SU-DHL-6 (cell line): Measurements from ENCODE around the gene CSPG4.

Source experiments
- H2AFZ ChIP-seq: fragments of 200-600 bp; sonication (generic); 2 replicates; pipeline ENCODE4 v1.6.1; 2014; ENCODE audit warnings: low read depth, mild to moderate bottlenecking, moderate library complexity, mixed read lengths, antibody characterized with exemption, low read length; ENCODE audit not compliant: severe bottlenecking
- H3F3A ChIP-seq: fragments of 200-600 bp; shearing (Covaris generic); 2 replicates; pipeline ENCODE4 v1.6.0; 2016; ENCODE audit warnings: antibody characterized with exemption, mild to moderate bottlenecking; ENCODE audit not compliant: insufficient read depth
- H3K27ac ChIP-seq: fragments of 200-600 bp; sonication (generic); 2 replicates; pipeline ENCODE4 v1.5.1; 2016; ENCODE audit warnings: low read depth, mild to moderate bottlenecking, low read length, moderate library complexity, mixed read lengths
- H3K27me3 ChIP-seq: fragments of 200-600 bp; sonication (generic), shearing (Covaris generic); 2 replicates; pipeline ENCODE4 v1.6.0; 2014; ENCODE audit warnings: mild to moderate bottlenecking, low read length
- H3K36me3 ChIP-seq: fragments of 200-600 bp; sonication (generic); 2 replicates; pipeline ENCODE4 v1.6.1; 2014; ENCODE audit warnings: mild to moderate bottlenecking, low read length, mixed read lengths
- H3K4me2 ChIP-seq: fragments of 300-600, 200-600 bp; shearing (Covaris generic), sonication (generic); 2 replicates; pipeline ENCODE4 v1.6.0; 2014; ENCODE audit warnings: low read length, low read depth, mild to moderate bottlenecking; ENCODE audit not compliant: poor library complexity, severe bottlenecking
- H3K4me3 ChIP-seq: fragments of 200-600 bp; sonication (generic); 2 replicates; pipeline ENCODE4 v1.5.1; 2014; ENCODE audit warnings: antibody characterized with exemption, low read length, mild to moderate bottlenecking, mixed read lengths; ENCODE audit not compliant: insufficient read depth, poor library complexity, severe bottlenecking
- H3K79me2 ChIP-seq: fragments of 200-600 bp; sonication (generic); 2 replicates; pipeline ENCODE4 v1.6.1; 2014; ENCODE audit warnings: mild to moderate bottlenecking, low read length, moderate library complexity; ENCODE audit not compliant: insufficient read depth
- H3K9ac ChIP-seq: fragments of 200-600 bp; sonication (generic); 2 replicates; pipeline ENCODE4 v1.7.0; 2014; ENCODE audit warnings: mild to moderate bottlenecking, low read length
- H3K9me2 ChIP-seq: fragments of 200-600 bp; sonication (generic); replicated peaks from 2 replicates; pipeline ENCODE4 v1.6.1; 2014; ENCODE audit warnings: low read length; ENCODE audit not compliant: insufficient read depth
- H3K9me3 ChIP-seq: fragments of 200-600 bp; sonication (generic); 2 replicates; pipeline ENCODE4 v1.6.1; 2014; ENCODE audit warnings: low read length, mixed read lengths; ENCODE audit not compliant: insufficient read depth
- H4K20me1 ChIP-seq: fragments of 200-600 bp; sonication (generic); 2 replicates; pipeline ENCODE4 v1.6.1; 2014; ENCODE audit warnings: low read depth, mild to moderate bottlenecking, antibody characterized with exemption, low read length, moderate library complexity, mixed read lengths
- CTCF ChIP-seq: fragments of 200-600 bp; sonication (generic); IDR thresholded peaks from one replicate; pipeline ENCODE4 v1.5.1; 2017; ENCODE audit warnings: antibody characterized with exemption, mild to moderate bottlenecking, low read length, moderate library complexity; ENCODE audit not compliant: insufficient read depth, poor library complexity, severe bottlenecking
- EZH2phosphoT487 ChIP-seq: fragments of 200-600 bp; sonication (generic), shearing (Covaris generic); conservative IDR thresholded peaks from 2 replicates; pipeline ENCODE4 v1.6.1; 2018; ENCODE audit warnings: mild to moderate bottlenecking, antibody characterized with exemption, low read length, moderate library complexity, mixed read lengths

Gene CSPG4

GRCh38 chr15:75721923-75722870 lies 9.5 kb upstream of the CSPG4 start:
- H3K9me3 ChIP-seq, result no peaks in the 10 kb centered on the region
- H3K9ac ChIP-seq, result no peak overlapping the region
- H3K27ac ChIP-seq, result no peak overlapping the region

DNA sequence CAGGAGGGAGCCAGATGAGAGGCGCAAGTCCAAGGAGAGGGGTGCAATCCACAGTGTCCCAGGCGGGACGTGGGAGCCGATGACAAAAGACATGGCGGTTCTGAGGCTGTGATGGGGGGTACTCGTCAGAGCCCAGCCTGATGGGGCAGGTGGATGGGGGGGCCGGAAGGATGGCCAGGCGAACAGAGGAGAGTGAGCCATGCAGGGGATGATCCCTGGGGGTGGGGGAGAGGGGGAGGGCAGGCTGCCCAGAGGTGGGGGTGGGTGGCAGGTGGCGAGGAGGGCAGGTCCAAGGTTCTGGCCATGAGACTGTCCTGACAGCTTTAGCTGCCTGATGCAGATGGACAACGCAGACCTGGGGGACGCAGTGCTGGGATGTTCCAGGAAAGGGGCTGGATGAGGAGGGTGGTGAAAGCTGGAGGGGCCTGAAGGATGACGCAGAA lies 8.9 kb upstream of the CSPG4 start:
- H3K27ac ChIP-seq, result no peak overlapping the region
- no peak for TF ChIP-seq EZH2phosphoT487
- TF ChIP-seq CTCF, result no peak

More at GRCh38 chr15:75721923-75722870, 9.5 kb upstream of the CSPG4 start:
- H3K27me3 ChIP-seq, result no peaks in the 10 kb centered on the region
- H3K4me2 ChIP-seq, result no peak overlapping the region
- H2AFZ ChIP-seq, result no peak overlapping the region
- TF ChIP-seq CTCF, result no peak
- TF ChIP-seq EZH2phosphoT487, result no peak
- no peaks in the 10 kb centered on the region for H3K36me3 ChIP-seq
- H3F3A ChIP-seq, result no peaks in the 10 kb centered on the region
- no peaks in the 10 kb centered on the region for H3K9me2 ChIP-seq
- H3K79me2 ChIP-seq, result no peaks in the 10 kb centered on the region
- no peak overlapping the region for H3K4me3 ChIP-seq
- no peaks in the 10 kb centered on the region for H4K20me1 ChIP-seq

GRCh38 chr15:75720787-75721479 lies 8.3 kb upstream of the CSPG4 start:
- Histone ChIP-seq H3K36me3 (no peaks in the 10 kb centered on the region), H3K27ac (no peak overlapping the region), H2AFZ (no peak overlapping the region), H3K9ac (no peak overlapping the region), H3K27me3 (no peaks in the 10 kb centered on the region), H3K79me2 (no peaks in the 10 kb centered on the region), H3K4me2 (no peak overlapping the region), H3K4me3 (no peak overlapping the region), H3K9me3 (no peaks in the 10 kb centered on the region), H3K9me2 (no peaks in the 10 kb centered on the region), H3F3A (no peaks in the 10 kb centered on the region), H4K20me1 (no peaks in the 10 kb centered on the region)
- TF ChIP-seq EZH2phosphoT487 (no peak), CTCF (peak; percentile 24)

More for the DNA sequence above, 8.9 kb upstream of the CSPG4 start:
- no peaks in the 10 kb centered on the region for H3K9me3 ChIP-seq
- H3K27me3 ChIP-seq, result no peaks in the 10 kb centered on the region
- H3K4me2 ChIP-seq, result no peak overlapping the region
- no peaks in the 10 kb centered on the region for H3K36me3 ChIP-seq
- no peak overlapping the region for H2AFZ ChIP-seq
- no peak overlapping the region for H3K9ac ChIP-seq
- H3K4me3 ChIP-seq, result no peak overlapping the region
- no peaks in the 10 kb centered on the region for H4K20me1 ChIP-seq
- no peaks in the 10 kb centered on the region for H3K9me2 ChIP-seq
- no peaks in the 10 kb centered on the region for H3K79me2 ChIP-seq
- H3F3A ChIP-seq, result no peaks in the 10 kb centered on the region
